NCI-H345 treated with DMSO at 0.1 percent for 48 hours (cell line): ENCODE data around the gene BUB1B.
A peak's percentile ranks its signal among the peaks of the same experiment; 100 is the strongest.

ENCODE experiments used
- DNase-seq: peaks from one replicate; lab custom pipeline; 2025; ENCODE audit not compliant: unreplicated experiment; lab: John Stamatoyannopoulos, UW

BUB1B gene

GRCh38 chr15:40182358-40183029 is 21.6 kb downstream of the BUB1B start:
- DNase-seq = no peak

- DNase-seq = no peak
Observed at GRCh38 chr15:40183636-40184463, 23.0 kb downstream of the BUB1B start.

DNA sequence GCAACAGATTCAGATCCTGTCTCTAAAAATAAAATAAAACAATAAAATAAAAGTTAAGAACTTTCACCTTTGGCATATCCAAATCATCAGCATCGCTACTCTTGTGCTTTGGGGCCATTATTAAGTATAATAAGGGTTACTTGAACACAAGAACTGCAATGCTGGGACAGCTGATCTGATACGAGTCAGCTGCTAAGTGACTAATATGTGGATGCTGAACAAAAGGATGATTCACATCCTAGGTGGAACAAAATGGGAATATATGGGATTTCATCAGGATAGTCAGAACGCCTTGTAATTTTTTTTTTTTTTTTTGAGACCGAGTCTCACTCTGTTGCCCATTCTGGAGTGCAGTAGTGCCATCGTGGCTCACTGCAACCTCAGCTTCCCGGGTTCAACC is 29.7 kb downstream of the BUB1B start:
- DNase-seq = no peak

DNA sequence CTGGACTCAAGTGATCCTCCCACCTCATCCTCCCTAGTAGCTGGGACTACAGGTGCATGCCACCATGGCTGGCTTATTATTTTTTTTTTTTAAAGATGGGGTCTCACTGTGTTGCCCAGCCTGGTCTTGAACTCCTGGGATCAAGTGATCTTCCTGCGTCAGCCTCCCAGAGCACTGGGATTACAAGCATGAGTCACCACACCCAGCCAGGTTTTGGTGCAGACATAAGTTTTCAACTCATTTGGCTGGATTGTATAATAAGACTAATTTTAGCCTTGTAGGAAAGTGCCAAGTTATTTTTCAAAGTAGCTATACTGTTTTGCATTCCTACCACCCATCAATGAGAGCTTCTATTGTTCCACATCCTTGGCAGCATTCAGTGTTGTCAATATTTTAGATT is 32.1 kb downstream of the BUB1B start:
- DNase-seq = no peak

- no peak for DNase-seq
Observed at GRCh38 chr15:40197434-40197833, 36.6 kb downstream of the BUB1B start.

- DNase-seq = no peak
Observed at GRCh38 chr15:40198355-40199085, 37.7 kb downstream of the BUB1B start.

DNA sequence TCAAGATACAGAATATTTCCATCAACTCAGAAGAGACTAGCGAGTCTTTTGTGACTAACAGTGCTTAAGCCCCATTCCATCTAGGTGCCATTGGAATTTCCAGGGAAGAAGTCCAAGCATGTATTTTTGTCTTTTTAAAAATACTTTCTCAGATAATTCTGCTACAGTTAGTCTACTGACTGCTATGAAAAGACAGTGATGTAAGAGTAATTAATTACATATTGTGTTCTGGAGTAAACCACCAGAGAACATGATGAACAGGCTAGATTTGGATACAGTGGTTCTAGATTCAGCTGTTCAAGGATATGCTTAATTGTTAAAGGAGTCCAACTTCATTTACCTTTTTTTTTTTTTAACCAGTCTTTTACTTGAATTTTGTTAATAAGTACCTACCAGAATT is 43.2 kb downstream of the BUB1B start:
- no peak for DNase-seq

GRCh38 chr15:40217166-40217824 is 56.4 kb downstream of the BUB1B start:
- peak; percentile 16 for DNase-seq

- no peak for DNase-seq
Observed at GRCh38 chr15:40219801-40220200, 58.9 kb downstream of the BUB1B start.

GRCh38 chr15:40222131-40222530 is 61.3 kb downstream of the BUB1B start:
- no peak for DNase-seq

GRCh38 chr15:40226736-40227135 is 65.9 kb downstream of the BUB1B start:
- no peak for DNase-seq

DNA sequence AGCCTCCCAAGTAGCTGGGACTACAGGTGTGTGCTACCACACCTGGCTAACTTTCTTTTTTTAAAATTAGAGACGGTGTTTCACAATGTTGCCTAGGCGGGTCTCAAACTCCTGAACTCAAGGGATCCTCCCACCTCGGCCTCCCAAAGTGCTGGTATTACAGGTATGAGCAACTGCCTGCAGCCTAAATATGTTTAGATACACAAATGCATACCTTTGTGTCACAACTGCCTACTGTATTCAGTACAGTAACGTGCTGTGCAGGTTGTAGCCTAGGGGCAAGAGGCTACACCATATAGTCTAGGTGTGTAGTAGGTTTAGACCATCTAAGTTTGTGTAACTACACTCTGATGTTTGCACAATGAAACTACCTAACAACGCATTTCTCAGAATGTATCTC is 68.4 kb downstream of the BUB1B start:
- no peak for DNase-seq

DNA sequence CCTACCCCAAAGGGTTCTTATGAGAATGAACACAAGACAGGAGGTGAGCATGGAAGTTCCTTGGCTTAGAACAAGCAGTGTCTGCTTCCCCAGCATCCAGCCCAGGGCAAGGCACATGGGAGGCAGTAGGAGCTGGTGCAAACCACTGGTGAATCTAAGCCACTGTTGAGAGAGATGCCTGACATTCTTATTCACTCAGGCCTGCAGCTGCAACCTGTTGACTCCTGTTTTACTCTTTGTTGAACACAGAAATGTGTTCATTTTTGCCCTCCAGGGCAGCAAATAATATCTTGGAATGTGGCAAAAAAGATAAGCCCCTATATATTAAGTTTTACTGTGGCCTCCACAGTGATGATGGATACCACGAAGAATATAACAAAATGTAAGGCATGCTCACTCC is 69.1 kb downstream of the BUB1B start:
- DNase-seq = no peak

DNA sequence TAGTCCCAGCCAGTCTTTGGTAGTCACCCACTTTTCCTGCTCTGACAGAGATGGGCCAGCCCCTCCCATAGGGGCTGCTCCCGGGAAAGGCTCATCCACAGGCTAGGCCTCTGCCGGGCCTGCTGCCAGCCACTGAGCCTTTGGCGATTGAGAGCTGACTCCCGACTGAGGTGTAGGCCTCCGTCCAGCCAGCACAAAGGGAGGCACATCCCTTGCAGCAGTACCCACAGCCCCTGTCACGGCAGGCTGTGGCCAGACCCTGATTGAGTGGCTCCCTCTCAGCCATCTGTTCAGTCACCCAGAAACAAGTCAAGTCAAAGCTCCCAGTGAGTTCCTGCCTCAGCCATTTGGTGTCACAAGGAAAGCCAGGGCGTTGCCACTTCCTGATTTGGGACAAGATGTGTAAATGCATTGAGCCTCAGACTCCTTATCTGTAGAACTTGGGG is 71.8 kb downstream of the BUB1B start:
- DNase-seq = no peak

GRCh38 chr15:40233727-40234577 is 73.1 kb downstream of the BUB1B start:
- DNase-seq = no peak

DNA sequence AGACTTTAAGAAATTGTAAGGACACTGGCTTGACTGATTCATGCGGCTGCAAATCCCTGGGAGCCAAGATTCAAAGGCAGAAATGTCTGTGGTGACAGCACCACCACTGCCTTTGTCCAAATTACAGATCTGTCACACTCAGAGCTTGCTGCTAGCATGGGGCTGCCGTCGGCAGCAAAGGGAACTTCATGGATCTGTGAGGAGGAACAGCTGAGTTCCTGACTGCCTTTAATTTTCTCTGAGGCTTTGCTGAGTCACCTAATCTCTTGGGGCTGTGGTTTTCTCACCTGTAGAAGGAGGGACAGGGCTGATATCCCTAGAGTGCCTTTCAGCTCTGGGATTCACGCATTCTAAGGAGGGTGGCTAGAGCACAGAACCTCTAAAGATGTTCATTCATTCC is 73.9 kb downstream of the BUB1B start:
- DNase-seq = no peak

- DNase-seq = no peak
Observed at GRCh38 chr15:40235201-40235885, 74.5 kb downstream of the BUB1B start.

- DNase-seq = no peak
Observed at GRCh38 chr15:40238532-40239403, 77.9 kb downstream of the BUB1B start, which contains the start of gene PAK6. Gene PAK6, plus strand, starts transcription at chr15:40239063. Its CDS starts 25,723 bp downstream, at chr15:40264786.

DNA sequence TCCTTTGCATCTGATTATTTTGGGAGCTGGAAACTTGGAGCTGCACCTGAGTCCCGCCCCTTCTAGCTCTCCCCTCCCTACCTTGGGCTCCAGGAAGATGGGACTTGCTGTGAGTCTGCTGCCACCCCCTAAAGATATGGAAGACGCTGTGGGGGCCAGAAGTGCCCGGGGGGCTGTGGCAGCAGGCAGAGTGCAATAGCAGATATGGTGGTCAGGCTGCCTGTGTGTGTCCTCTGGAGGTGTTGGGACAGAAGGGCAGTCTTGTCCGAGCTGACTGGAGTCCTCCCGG is 78.5 kb downstream of the BUB1B start:
- DNase-seq = no peak
